ENCODE data around the gene IREB2.

IREB2 gene

DNA sequence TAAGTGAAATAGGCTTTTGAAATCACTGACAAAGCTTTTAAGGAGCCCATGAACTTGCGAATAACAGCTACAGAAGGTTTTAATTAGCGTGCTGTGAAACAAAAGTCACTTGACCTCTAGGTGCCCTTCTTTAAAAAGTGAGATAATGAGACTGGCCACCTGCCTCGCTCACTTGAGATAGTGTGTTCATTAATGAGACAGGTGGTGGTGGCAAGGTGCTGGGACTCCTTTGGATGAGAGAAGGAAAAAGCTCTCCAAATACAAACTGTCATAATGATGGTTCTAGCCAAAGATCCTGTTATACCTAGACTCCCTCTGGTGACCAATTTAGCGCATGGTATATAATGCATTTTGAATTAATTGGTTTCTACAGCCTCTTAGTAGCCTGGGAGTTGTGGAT, 22.7 kb upstream of the IREB2 start (continued):
- no peak for TF ChIP-seq PATZ1 (CRISPR knock-in tag; IDR thresholded peaks at IDR 0.05; ENCODE audit: borderline replicate concordance)
- no peak for TF ChIP-seq TCF4 (CRISPR knock-in tag; IDR thresholded peaks at IDR 0.05; ENCODE audit: borderline replicate concordance)
- no peak for TF ChIP-seq SNAI2 (CRISPR knock-in tag; IDR thresholded peaks at IDR 0.05)

- ATAC-seq = no peak
- no peak for TF ChIP-seq PATZ1 (CRISPR knock-in tag; IDR thresholded peaks at IDR 0.05; ENCODE audit: borderline replicate concordance)
- no peak for TF ChIP-seq ZFP30 (CRISPR knock-in tag; IDR thresholded peaks at IDR 0.05)
- no peak for TF ChIP-seq OSR1 (CRISPR knock-in tag; IDR thresholded peaks at IDR 0.05)
- TF ChIP-seq ZC3H10 (CRISPR knock-in tag; IDR thresholded peaks at IDR 0.05) = no peak
- TF ChIP-seq POU6F1 (CRISPR knock-in tag; IDR thresholded peaks at IDR 0.05; ENCODE audit: borderline replicate concordance, low read depth) = no peak
- TF ChIP-seq SNAI2 (CRISPR knock-in tag; IDR thresholded peaks at IDR 0.05) = no peak
- no peak for TF ChIP-seq TOX (CRISPR knock-in tag; IDR thresholded peaks at IDR 0.05; ENCODE audit: borderline replicate concordance)
These were observed 20.0 kb upstream of the IREB2 start for GRCh38 chr15:78417754-78418630.

DNA sequence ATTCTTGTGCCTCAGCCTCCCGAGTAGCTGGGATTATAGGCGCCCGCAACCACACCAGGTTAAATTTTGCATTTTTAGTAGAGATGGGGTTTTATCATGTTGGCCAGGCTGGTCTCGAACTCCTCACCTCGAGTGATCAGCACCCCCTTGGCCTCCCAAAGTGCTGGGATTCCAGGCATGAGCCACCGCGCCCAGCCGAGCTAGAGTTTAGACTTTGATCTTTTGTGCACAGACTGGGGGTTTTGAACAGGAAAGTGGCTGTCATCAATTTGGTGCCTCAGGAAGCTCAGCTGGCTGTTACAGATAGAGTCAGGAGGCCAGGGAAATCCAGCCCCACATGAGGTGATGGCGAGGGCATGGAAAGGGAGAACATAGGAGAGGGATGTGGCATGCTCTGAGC, 19.3 kb upstream of the IREB2 start:
- TF ChIP-seq RARB (CRISPR knock-in tag; IDR thresholded peaks at IDR 0.05) (no peak), ESRRG (CRISPR knock-in tag; IDR thresholded peaks at IDR 0.05) (no peak), CSDC2 (CRISPR knock-in tag; IDR thresholded peaks at IDR 0.05) (no peak), CREB5 (CRISPR knock-in tag; IDR thresholded peaks at IDR 0.05; ENCODE audit: low read depth) (no peak), ZNF70 (CRISPR knock-in tag; IDR thresholded peaks at IDR 0.05) (no peak)
- ATAC-seq = no peak

DNA sequence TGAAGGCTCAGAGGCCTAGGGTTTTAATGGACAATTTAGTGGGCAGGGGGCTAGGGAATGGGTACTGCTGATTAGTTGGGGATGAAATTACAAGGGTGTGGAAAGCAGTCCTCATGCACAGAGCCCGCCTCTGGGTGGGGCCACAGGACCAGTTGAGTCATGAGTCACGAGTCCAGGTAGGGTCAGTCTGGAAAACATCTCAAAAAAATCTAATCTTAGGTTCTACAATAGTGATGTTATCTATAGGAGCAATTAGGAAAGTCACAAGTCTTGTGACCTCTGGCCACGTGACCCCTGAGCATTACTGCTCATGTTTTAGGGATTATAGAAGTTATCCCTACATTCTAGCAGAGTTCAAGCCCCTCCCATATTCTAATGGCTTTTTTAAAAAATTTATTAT, 18.6 kb upstream of the IREB2 start:
- no peak for ATAC-seq
- TF ChIP-seq ARNTL (CRISPR knock-in tag; IDR thresholded peaks at IDR 0.05; ENCODE audit: borderline replicate concordance, low read depth) (no peak), TOX (CRISPR knock-in tag; IDR thresholded peaks at IDR 0.05; ENCODE audit: borderline replicate concordance) (no peak), ISL1 (CRISPR knock-in tag; IDR thresholded peaks at IDR 0.05) (no peak), RARB (CRISPR knock-in tag; IDR thresholded peaks at IDR 0.05) (no peak), POU6F1 (CRISPR knock-in tag; IDR thresholded peaks at IDR 0.05; ENCODE audit: borderline replicate concordance, low read depth) (no peak), ZC3H10 (CRISPR knock-in tag; IDR thresholded peaks at IDR 0.05) (no peak), ESRRG (CRISPR knock-in tag; IDR thresholded peaks at IDR 0.05) (no peak), PATZ1 (CRISPR knock-in tag; IDR thresholded peaks at IDR 0.05; ENCODE audit: borderline replicate concordance) (no peak), TSHZ2 (CRISPR knock-in tag; IDR thresholded peaks at IDR 0.05) (no peak), ZFP30 (CRISPR knock-in tag; IDR thresholded peaks at IDR 0.05) (no peak), GLIS3 (CRISPR knock-in tag; IDR thresholded peaks at IDR 0.05) (no peak), ZNF565 (CRISPR knock-in tag; conservative IDR thresholded peaks at IDR 0.05; ENCODE audit: low read depth) (no peak)
- TF ChIP-seq, protein P1, sequence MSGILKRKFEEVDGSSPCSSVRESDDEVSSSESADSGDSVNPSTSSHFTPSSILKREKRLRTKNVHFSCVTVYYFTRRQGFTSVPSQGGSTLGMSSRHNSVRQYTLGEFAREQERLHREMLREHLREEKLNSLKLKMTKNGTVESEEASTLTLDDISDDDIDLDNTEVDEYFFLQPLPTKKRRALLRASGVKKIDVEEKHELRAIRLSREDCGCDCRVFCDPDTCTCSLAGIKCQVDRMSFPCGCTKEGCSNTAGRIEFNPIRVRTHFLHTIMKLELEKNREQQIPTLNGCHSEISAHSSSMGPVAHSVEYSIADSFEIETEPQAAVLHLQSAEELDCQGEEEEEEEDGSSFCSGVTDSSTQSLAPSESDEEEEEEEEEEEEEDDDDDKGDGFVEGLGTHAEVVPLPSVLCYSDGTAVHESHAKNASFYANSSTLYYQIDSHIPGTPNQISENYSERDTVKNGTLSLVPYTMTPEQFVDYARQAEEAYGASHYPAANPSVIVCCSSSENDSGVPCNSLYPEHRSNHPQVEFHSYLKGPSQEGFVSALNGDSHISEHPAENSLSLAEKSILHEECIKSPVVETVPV (CRISPR knock-in tag; IDR thresholded peaks at IDR 0.05) = no peak
